Heart left ventricle (tissue), 16 donors: Measurements from ENCODE around the gene FGFR1OP2. TPM values are rescaled to one million over a fixed set of nuclear protein-coding genes. Genes with fewer than 3 reads are reported as not detected.
"Not testable (repeated sequence)": the region's sequence is repeated elsewhere in the genome, so short reads cannot be mapped to it uniquely, and the experiment has no call there.

Experiments
- ATAC-seq, 4 donors: fragments of 200-7000 bp; cut with Tn5 transposase; one replicate each; pipeline ENCODE4 v1.9.1; 2020 to 2022; ENCODE audit warnings: moderate library complexity in 4 of 4, mild to moderate bottlenecking in 3 of 4, moderate number of reproducible peaks in 1 of 4
- DNase-seq, 5 donors: peaks; one replicate each; pipeline ENCODE4 v3.0.0-alpha.2; 2020
- H3K27ac ChIP-seq, 12 donors: fragments of 200-600 bp; sonication (generic) in 4 of 12; one replicate each; pipeline versions ENCODE4 v1.5.0 to v1.8.0; 2016 to 2022; ENCODE audit warnings: mild to moderate bottlenecking in 2 of 12
- H3K27me3 ChIP-seq, 9 donors: fragments of 200-600 bp; sonication (generic) in 2 of 9; one replicate each; pipeline versions ENCODE4 v1.5.1 to v1.8.0; 2016 to 2022; ENCODE audit warnings: mild to moderate bottlenecking in 3 of 9
- H3K36me3 ChIP-seq, 9 donors: fragments of 200-600 bp; sonication (generic) in 2 of 9; one replicate each; pipeline versions ENCODE4 v1.5.0 to v1.8.0; 2018 to 2022; ENCODE audit warnings: mild to moderate bottlenecking in 2 of 9
- H3K4me1 ChIP-seq, 12 donors: fragments of 200-600 bp; sonication (generic) in 4 of 12; one replicate each; pipeline versions ENCODE4 v1.5.0 to v1.8.0; 2016 to 2022; ENCODE audit warnings: mild to moderate bottlenecking in 3 of 12
- H3K4me3 ChIP-seq, 12 donors: fragments of 200-600 bp; sonication (generic) in 4 of 12; one replicate each; pipeline versions ENCODE4 v1.5.0 to v1.8.0; 2017 to 2022; ENCODE audit warnings: mild to moderate bottlenecking in 9 of 12, moderate library complexity in 4 of 12
- H3K9me3 ChIP-seq, 12 donors: fragments of 200-600 bp; sonication (generic) in 4 of 12; one replicate each; pipeline versions ENCODE4 v1.5.0 to v1.8.0; 2016 to 2022; ENCODE audit warnings: mild to moderate bottlenecking in 1 of 12
- POLR2A ChIP-seq, 2 donors: fragments of 450-650 bp; IDR thresholded peaks; one replicate each; pipeline ENCODE4 v1.6.1; 2017; ENCODE audit warnings: antibody characterized with exemption in 2 of 2, mild to moderate bottlenecking in 2 of 2, moderate library complexity in 2 of 2
- WGBS, 4 donors: extraction: QIAGEN DNeasy Blood & Tissue Kit in 2 of 4; methylation state at CpG; one replicate each; pipeline versions ENCODE4 v1.1.5 to v1.1.7; 2013 to 2018; 5-methylcytosine and 5-hydroxymethylcytosine counted together
- intact Hi-C, 10 donors: fragments of 100-400 bp; cut with DNase I; formaldehyde crosslinking; loops; one replicate each; pipeline versions ENCODE4 v1.11.1 to v1.14.2; 2022
- polyA plus RNA-seq, 2 donors: library from polyadenylated mRNA; stranded (reverse); fragments of 200-250 nt; gene quantifications; one replicate each; pipeline ENCODE4 v1.2.3, GENCODE V29; 2013
- total RNA-seq, 9 donors: library from RNA; depleted of rRNA in 2 of 9; stranded (reverse); fragments of >200 nt in 2 of 9; fragmentation: NEBNext Ultra II Directional in 3 of 9; extraction: Animal tissue kit (Norgen Biotek cat#: 25700) in 3 of 9; gene quantifications; one replicate each; pipeline versions ENCODE4 v1.1.0 to v1.2.4, GENCODE V29; 2016 to 2023
- TF ChIP-seq, protein P1 (sequence below), 12 donors: fragments of 200-600 bp; sonication (generic) in 4 of 12; IDR thresholded peaks; one replicate each; pipeline versions ENCODE4 v1.5.0 to v1.8.0; 2018 to 2022; ENCODE audit warnings: antibody characterized with exemption in 12 of 12, mild to moderate bottlenecking in 5 of 12
- donor health status: ischemic (EF 13 %, LVEDD 7.1; RV severe dilation, severe dysfunction).
- donor health status: healthy with polysubstance abuse.
- donor health status: DM: no; HTN: yes; CAD: no.
- donor health status: DM: no; HTN: no; CAD: no.
- donor health status: ischemic (EF 25% LVEDD 6.9; RV normal size, moderate dysfunction).
- donor health status: ischemic (EF 25% LVEDD 5.7; RV mildly dilated, moderate dysfunction).
- donor health status: healthy.
- donor health status: DM: yes; HTN: yes; CAD: no.
- donor health status: ischemic (EF 35%, LVEDD 5.7; RV mildly dilated, moderate dysfunction).
- donor health status: nonischemic (EF 11% LVEDD 7.7; RV severe dilation, severe dysfunction).
- donor health status: DM: yes; HTN: yes; CAD: no.
- donor health status: PGD.
- donor health status: ischemic (EF 29% LVEDD 5.4; RV normal size, mild dysfunction).
- donor health status: nonischemic (EF 23%, LVEDD 6.1; RV moderate dilation, normal function).

The FGFR1OP2 gene
- total and polyA plus RNA-seq, 11 donors: 26.3 to 54.9 (median 30.8) TPM

DNA sequence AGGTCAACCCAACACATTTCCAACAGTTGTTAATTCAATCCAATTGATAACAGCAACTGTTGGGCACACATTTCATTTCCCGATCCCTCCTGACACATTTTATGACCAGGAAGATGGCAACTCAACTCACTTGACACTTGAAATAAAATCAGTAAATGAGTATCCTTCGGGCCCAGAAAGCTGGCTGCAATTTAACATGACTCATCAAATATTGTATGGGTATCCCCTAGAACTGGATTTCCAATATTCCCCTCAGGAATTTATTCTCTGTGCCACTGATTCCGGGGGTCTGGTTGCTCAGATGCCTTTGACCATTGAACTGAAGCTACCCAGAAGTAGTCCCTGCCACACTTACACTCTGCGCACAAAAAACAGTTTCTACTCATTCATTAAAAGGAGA is 42.6 kb upstream of the FGFR1OP2 start:
- DNase-seq (no peak), ATAC-seq (no peak)
- no peak overlapping the region for H3K4me3 ChIP-seq
- WGBS, 4 donors: 92 to 97% (median 95%) methylated on average over 4 of the region's 4 CpGs
- no peaks in the 10 kb centered on the region for H3K27me3 ChIP-seq
- H3K36me3 ChIP-seq: peaks cover 0 to 20% (median 4%) of the 10 kb centered on the region in 9 donors
- H3K4me1 ChIP-seq: no peaks in the 10 kb centered on the region
- intact Hi-C loops: no loop called here
- TF ChIP-seq, protein P1, sequence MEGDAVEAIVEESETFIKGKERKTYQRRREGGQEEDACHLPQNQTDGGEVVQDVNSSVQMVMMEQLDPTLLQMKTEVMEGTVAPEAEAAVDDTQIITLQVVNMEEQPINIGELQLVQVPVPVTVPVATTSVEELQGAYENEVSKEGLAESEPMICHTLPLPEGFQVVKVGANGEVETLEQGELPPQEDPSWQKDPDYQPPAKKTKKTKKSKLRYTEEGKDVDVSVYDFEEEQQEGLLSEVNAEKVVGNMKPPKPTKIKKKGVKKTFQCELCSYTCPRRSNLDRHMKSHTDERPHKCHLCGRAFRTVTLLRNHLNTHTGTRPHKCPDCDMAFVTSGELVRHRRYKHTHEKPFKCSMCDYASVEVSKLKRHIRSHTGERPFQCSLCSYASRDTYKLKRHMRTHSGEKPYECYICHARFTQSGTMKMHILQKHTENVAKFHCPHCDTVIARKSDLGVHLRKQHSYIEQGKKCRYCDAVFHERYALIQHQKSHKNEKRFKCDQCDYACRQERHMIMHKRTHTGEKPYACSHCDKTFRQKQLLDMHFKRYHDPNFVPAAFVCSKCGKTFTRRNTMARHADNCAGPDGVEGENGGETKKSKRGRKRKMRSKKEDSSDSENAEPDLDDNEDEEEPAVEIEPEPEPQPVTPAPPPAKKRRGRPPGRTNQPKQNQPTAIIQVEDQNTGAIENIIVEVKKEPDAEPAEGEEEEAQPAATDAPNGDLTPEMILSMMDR (IDR thresholded peaks at IDR 0.05): no peak
- no peak for TF ChIP-seq POLR2A (IDR thresholded peaks at IDR 0.05)
- H3K9me3 ChIP-seq: no peaks in the 10 kb centered on the region
- no peak overlapping the region for H3K27ac ChIP-seq

DNA sequence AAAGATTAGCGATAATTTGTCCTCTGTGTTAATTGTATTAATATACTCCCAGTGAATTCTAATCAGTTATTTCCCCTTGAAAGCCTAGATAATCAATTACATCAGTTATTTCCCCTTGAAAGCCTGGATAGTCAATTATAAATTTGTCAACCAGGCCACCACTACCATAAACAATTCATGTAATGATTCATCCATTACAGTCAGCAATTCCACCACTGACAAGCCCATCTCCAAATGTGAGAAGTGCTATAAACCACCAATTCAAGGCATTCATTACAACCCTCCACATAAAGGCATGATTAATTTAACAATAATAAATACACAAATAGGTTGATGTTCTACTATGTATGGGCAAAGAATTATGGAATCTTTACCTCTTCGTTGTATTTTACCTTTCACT is 41.4 kb upstream of the FGFR1OP2 start:
- no peaks in the 10 kb centered on the region for H3K4me1 ChIP-seq

DNA sequence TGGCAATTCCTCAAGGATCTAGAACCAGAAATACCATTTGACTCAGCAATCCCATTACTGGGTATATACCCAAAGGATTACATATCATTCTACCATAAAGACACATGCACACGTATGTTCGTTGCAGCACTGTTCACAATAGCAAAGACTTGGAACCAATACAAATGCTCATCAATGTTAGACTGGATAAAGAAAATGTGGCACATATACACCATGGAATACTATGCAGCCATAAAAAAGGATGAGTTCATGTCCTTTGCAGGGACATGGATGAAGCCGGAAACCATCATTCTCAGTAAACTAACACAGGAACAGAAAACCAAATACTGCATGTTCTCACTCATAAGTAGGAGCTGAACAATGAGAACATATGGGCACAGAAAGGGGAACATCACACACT is 34.9 kb upstream of the FGFR1OP2 start:
- H3K27ac ChIP-seq, H3K4me3 ChIP-seq, H3K4me1 ChIP-seq, H3K27me3 ChIP-seq, H3K9me3 ChIP-seq, DNase-seq, intact Hi-C loops, ATAC-seq: not testable (repeated sequence)
- H3K36me3 ChIP-seq: peaks cover 0 to 72% (median 44%) of the 10 kb centered on the region in 9 donors
- 67 to 96% (median 82%) methylated on average over 2 to 3 of the region's 3 CpGs for WGBS, 4 donors

More for the DNA sequence above, 41.4 kb upstream of the FGFR1OP2 start:
- 98 to 99% (median 98%) methylated on average over 2 of the region's 2 CpGs for WGBS, 4 donors
- DNase-seq: no peak
- H3K9me3 ChIP-seq: no peaks in the 10 kb centered on the region
- no peak for ATAC-seq
- intact Hi-C loops: no loop called here
- H3K27ac ChIP-seq: no peak overlapping the region
- no peak overlapping the region for H3K4me3 ChIP-seq
- peaks cover 0 to 28% (median 4%) of the 10 kb centered on the region in 9 donors for H3K36me3 ChIP-seq
- TF ChIP-seq POLR2A (IDR thresholded peaks at IDR 0.05): no peak
- TF ChIP-seq, protein P1 (IDR thresholded peaks at IDR 0.05): no peak
- no peaks in the 10 kb centered on the region for H3K27me3 ChIP-seq

DNA sequence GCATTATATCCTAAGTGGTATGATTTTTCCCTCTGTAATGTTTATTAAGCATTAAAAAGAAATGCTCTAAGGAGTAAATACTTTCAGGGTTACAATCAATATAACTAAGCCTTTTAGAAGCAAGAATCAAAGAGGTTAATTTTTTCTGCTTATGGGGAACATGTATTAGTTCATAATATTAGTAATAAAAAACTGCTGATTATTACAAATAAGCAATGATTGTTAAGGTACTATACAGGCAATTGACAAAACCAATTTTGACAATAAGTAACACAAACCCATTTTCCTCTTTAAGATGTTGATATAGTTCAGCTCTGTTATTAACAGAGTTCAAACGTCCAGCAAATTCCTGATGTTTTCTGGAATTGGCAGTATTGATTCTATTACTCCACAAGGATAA is 32.2 kb upstream of the FGFR1OP2 start:
- Histone ChIP-seq H3K27ac (no peak overlapping the region), H3K4me3 (no peak overlapping the region), H3K27me3 (no peaks in the 10 kb centered on the region), H3K9me3 (peaks cover 0 to 7% (median 0%) of the 10 kb centered on the region in 12 donors), H3K4me1 (peaks cover 0 to 7% (median 0%) of the 10 kb centered on the region in 12 donors), H3K36me3 (peaks cover 0 to 83% (median 67%) of the 10 kb centered on the region in 9 donors)
- TF ChIP-seq, protein P1 (IDR thresholded peaks at IDR 0.05): no peak
- TF ChIP-seq POLR2A (IDR thresholded peaks at IDR 0.05): no peak
- DNase-seq (no peak), ATAC-seq (no peak)
- intact Hi-C loops: no loop called here
- 49 to 63% (median 61%) methylated on average over 1 of the region's 1 CpG for WGBS, 4 donors

DNA sequence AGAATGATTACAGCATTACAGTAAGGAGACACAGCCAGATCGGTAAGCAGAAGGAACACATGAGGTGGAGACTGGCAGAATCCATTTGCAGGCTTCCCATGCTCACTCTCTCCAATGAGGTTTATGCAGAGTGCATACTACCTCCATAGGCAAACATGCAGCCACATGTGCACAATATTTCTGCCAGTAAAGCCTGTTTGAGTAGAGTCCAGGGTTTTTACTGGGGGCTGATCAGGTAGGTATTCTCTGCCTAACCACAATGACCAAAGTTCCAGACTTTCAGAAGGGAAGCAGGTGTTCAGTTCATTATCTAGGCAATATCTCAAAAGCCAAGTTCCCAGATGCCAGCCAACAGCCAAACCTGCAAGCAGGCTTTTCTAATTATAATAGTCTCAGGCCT is 31.6 kb upstream of the FGFR1OP2 start:
- DNase-seq: no peak
- H3K4me1 ChIP-seq: peaks cover 0 to 7% (median 0%) of the 10 kb centered on the region in 12 donors
- no peak for ATAC-seq
- H3K27me3 ChIP-seq: no peaks in the 10 kb centered on the region
- H3K4me3 ChIP-seq: no peak overlapping the region
- WGBS, 4 donors: 25 to 43% (median 31%) methylated on average over 1 of the region's 1 CpG
- intact Hi-C loops: no loop called here
- no peak overlapping the region for H3K27ac ChIP-seq
- H3K36me3 ChIP-seq: peaks cover 0 to 86% (median 67%) of the 10 kb centered on the region in 9 donors
- TF ChIP-seq, protein P1 (IDR thresholded peaks at IDR 0.05): no peak
- no peak for TF ChIP-seq POLR2A (IDR thresholded peaks at IDR 0.05)
- H3K9me3 ChIP-seq: peaks cover 0 to 7% (median 0%) of the 10 kb centered on the region in 12 donors
